KOPT-K1 (cell line): ENCODE data around the gene TPO.

Source experiments
- H3K27ac ChIP-seq: fragments of 200-600 bp; sonication (generic); 2 replicates; pipeline ENCODE4 v1.5.1; 2016; ENCODE audit warnings: antibody characterized with exemption, mild to moderate bottlenecking, low read depth, low read length; ENCODE audit not compliant: poor library complexity, severe bottlenecking
- H3K36me3 ChIP-seq: fragments of 200-600 bp; sonication (generic); 2 replicates; pipeline ENCODE4 v1.5.1; 2017; ENCODE audit warnings: antibody characterized with exemption, mild to moderate bottlenecking, low read length, moderate library complexity; ENCODE audit not compliant: insufficient read depth
- H3K9me3 ChIP-seq: fragments of 200-600 bp; sonication (generic); 2 replicates; pipeline ENCODE4 v1.5.1; 2017; ENCODE audit warnings: antibody characterized with exemption, low read length, mild to moderate bottlenecking; ENCODE audit not compliant: insufficient read depth, poor library complexity, severe bottlenecking

Gene TPO

DNA sequence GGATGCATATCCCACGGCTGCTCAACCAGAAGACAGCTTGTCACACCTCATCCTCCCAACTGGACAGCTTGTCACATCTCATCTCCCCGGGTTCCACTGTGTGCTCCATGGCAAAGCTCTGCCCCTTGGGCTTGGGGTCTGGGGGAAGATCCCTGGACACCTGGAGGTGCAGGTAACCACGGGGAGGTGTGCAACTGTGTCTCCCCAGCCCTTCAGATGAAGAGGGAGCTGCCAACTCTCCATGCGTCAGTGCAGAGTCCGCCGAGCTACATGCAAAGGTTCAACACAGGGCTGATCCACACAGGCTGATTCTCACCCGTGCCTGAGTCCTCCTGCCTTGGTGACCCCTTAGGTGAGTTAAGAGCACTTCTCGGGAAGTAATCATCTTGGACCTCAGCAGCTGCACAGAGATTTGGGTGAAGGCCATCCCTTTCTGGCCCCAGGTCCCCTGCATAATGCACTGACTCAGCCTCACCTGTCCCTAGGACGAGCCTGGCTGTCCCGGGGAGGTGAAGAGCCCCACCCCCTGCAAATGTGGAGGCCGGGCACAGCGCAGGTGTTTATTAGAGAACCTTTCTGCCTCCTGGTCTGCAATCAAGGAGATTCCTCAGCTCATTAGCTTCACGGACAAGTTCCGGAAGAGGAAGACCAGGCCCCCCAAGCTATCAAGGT lies 173.1 kb downstream of the TPO start:
- Histone ChIP-seq H3K36me3 (no peaks in the 10 kb centered on the region), H3K9me3 (no peaks in the 10 kb centered on the region), H3K27ac (no peak overlapping the region)

- Histone ChIP-seq H3K9me3 (no peaks in the 10 kb centered on the region), H3K27ac (no peak overlapping the region), H3K36me3 (no peaks in the 10 kb centered on the region)
Observed at GRCh38 chr2:1586923-1587840, 173.9 kb downstream of the TPO start.

DNA sequence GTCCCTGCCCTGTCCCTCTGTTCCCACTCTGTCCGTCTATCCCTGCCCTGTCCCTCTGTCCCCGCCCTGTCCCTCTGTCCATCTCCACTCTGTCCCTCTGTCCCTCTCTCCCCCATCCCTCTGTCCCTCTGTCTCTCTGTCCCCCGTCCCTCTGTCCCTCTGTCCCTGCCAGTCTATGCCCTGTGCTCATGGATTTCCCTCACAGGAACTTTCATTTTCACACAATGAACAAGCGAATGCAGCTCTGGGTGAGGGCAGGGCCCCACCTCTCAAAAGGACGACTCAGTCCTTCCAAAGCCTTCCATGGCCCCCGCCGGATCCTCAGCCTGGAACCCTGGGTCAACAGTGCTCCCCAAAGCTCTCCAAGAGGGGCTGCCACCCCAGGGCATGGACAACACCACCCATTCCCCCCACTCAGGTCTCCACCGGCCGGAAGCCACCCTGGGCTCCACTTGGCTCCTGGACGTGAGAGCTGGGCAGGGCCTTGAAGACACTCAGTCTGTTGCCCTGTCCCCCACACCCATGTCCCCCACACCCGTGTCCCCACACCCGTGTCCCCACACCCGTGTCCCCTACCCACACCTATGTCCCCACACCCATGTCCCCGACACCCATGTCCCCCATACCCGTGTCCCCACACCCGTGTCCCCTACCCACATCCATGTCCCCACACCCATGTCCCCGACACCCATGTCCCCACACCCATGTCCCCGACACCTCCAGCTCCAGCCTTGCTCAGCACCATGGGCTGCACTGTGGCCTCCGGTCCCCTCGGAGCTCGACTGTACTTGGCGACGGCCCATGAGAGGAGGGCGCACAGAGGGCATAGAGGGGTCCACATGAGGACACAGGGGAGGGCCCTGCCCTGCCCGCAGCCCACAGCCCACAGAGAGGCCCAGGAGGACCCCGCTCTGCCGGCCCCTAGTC lies 175.1 kb downstream of the TPO start:
- no peaks in the 10 kb centered on the region for H3K36me3 ChIP-seq

GRCh38 chr2:1588978-1589621 lies 175.8 kb downstream of the TPO start:
- H3K27ac ChIP-seq, result no peak overlapping the region

More for the DNA sequence above, 175.1 kb downstream of the TPO start:
- no peak overlapping the region for H3K27ac ChIP-seq
- H3K9me3 ChIP-seq, result no peaks in the 10 kb centered on the region

GRCh38 chr2:1590596-1591460 lies 177.6 kb downstream of the TPO start:
- H3K27ac ChIP-seq, result no peak overlapping the region
- H3K36me3 ChIP-seq, result no peaks in the 10 kb centered on the region

More at GRCh38 chr2:1588978-1589621, 175.8 kb downstream of the TPO start:
- no peaks in the 10 kb centered on the region for H3K36me3 ChIP-seq
- H3K9me3 ChIP-seq, result no peaks in the 10 kb centered on the region

DNA sequence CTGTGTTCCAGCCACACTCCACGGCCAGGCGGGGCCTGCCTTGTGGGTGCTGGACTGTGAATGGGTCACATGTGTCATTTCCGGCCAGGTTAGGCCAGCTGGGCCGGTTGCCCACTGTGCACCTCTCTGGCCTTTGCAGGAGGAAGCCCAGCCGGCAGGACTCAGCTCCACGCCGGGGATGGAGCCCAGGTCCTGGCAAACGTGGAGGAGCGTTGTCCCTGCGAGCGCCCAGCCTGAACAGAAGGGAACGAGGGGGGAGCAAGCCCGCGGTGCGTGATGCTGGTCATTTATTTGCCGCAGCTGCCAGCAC lies 178.2 kb downstream of the TPO start:
- no peak overlapping the region for H3K27ac ChIP-seq
- no peaks in the 10 kb centered on the region for H3K36me3 ChIP-seq
- H3K9me3 ChIP-seq, result peaks cover under 1% of the 10 kb centered on the region

More at GRCh38 chr2:1590596-1591460, 177.6 kb downstream of the TPO start:
- H3K9me3 ChIP-seq, result no peaks in the 10 kb centered on the region
